HG02571 (cell line): Measurements from ENCODE around the gene JMJD6.
"Not testable (repeated sequence)": the region's sequence is repeated elsewhere in the genome, so short reads cannot be mapped to it uniquely, and the experiment has no call there.

Experiments used
- ATAC-seq: cut with Tn5 transposase; IDR thresholded peaks from one replicate; pipeline ENCODE4 v1.9.1; 2021; ENCODE audit warnings: mild to moderate bottlenecking, moderate library complexity; ENCODE audit not compliant: unreplicated experiment

Gene JMJD6

DNA sequence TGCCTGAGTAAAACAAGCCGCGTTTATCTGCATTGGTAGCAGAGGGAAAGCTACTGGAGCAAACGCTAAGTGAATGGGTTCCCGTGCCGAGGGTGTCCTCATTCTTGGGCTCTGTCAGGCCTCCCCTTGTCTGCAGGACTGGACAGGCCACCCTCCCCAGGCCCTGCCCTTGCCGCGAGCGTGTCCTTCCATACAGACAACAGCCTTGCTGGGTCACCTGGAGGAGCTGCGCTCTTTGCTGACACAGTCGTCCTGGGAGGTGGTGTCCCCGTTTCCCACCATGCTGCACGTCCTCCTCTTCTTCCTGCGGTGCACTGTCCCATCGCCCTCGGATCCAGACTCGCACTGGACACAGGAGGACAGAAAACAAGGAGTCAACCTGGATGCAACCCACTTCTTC lies 7.9 kb downstream of the JMJD6 start:
- ATAC-seq, result no peak

DNA sequence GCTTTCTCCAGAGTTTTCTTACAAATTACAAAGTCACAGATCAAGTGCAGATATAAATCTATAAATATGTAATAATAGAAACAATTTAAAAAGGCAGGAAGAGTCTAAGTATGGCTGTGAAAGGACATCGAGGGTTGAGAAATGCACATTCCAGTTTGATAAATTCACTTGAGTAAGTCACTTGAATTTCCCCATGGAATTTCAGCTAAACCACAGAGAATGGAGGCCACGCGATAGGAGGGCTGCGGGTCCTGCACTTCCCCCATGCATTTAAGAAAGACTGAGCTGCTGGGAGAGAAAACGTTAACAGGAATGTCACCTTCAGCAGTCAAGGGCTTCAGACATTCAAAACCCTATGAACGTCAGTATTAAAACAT lies 9.6 kb downstream of the JMJD6 start:
- ATAC-seq, result no peak

DNA sequence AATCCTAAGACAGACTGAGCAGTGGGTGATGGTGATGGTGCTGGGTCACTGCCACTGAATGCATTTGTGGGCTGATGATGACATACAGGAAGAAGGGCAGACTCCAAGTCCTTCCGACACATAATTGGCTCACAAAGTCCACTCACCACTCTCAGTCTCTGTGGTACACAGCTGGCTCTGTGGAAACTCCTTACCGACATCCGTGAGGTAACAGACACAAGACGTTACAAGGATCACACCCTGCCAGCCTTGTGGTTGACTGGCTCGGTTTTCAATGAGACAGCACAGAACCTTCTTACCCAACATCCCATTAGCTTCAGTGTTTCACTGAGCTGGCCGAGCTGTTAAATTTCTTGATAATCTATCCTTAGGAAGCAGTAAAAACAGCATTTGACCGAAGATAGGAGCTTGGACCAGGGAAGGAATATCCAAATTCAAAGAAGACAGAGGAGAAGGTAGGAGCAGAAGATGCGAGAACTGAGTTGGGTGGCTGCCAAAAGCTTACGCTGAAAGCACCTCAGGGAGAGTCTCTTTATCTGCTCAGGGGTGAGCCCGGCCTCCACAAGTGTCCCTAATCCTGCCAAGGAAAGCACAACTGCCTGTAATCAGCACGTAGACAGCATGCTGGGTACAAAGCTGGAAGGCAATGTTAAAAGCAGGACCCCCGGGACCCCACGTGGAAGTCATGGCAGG lies 10.1 kb downstream of the JMJD6 start:
- ATAC-seq, result no peak

DNA sequence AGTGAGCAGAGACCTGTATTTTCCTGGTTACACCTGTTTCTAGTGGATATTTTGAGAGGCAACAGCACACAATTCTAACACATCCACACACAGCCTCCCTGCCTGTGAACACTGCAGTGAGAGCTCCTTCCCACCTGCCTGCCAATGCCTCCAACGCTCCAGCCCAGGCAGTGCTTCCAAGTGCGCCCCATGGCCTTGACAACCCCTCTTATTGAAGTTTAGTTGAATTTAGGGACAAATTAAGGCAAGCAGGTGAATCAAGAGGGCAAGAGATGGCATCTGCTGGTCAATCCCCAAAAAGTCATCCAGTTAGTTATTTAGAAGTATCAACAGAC lies 10.9 kb downstream of the JMJD6 start:
- no peak for ATAC-seq

DNA sequence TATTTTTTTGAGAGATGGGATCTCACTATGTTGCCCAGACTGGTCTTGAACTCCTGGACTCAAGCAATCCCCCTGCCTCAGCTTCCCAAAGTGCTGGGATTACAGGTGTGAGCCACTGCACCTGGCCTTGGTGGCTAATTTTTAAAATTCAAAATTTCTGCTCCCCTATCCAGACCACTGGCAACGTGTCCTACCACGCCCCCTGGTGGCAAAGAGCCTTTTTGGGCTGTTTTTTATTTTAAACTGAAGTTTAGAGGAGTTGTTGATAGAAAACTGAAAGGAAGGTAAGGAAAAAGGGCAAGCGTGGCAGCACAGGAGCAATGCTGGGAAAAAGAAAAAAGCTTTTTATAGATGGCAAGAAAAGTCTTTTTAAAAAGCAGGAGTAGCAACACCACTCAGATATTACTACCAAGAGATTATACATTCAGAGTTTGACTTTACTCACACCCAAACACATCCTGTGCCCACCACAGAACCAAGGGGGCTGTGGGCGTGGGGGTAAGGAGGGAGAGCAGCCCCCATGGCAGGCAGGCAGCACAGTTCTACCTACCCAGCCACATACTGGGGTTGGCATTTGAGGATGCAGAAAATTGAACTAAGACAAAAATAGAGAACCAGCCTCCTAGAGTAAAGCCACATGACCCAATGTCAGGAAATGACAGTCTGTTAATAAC lies 11.4 kb downstream of the JMJD6 start:
- ATAC-seq, result no peak

DNA sequence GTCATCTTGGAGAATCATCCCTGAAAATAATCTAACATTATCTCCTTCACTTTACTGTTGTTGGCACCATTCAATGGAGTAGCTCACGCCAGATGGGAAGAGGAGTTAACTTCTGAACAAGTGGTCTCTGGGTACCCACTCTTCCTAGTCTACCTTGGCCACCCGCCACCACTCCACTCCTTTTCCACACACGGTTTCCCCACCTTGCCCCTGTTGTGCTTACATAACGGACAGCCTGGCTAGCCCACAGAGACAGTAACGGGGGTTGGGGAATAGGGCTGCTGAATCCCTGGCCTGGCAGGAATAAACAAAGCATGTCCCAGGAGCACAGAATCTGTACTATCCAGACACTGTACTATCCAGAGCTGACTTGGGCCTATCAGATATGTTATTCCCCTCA lies 12.1 kb downstream of the JMJD6 start:
- no peak for ATAC-seq

DNA sequence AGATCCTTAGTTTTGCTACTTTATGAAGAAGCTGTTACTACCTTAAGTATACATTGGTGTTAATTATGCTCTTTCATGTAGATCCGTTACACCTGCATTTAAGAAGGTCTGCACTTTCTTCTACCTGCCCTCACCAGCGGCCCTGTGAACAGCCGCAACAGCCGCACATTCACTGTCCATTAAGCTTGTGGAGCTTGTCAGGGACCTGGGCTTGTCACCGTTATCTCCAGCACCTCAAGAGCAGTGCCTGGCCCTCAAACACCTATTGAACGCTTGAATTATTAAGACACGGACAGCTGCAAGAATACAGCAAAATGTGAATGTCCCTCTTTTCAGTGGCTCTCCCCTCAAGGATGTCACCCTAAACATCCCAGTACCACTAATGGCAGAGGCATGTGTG lies 12.6 kb downstream of the JMJD6 start:
- ATAC-seq, result no peak

DNA sequence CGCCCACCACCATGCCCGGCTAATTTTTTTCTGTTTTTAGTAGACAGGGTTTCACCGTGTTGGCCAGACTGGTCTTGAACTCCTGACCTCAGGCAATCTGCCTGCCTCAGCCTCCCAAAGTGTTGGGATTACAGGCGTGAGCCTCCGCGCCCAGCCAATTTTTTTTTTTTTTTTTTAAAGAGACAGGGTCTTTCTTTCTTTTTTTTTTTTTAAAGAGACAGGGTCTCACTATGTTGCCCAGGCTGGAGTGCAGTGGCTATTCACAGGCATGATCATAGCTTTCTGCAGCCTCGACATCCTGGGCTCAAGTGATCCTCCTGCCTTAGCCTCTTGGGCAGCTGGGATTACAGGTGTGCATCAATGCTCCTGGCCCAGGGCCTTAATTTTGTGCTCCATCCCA lies 14.1 kb downstream of the JMJD6 start:
- not testable (repeated sequence) for ATAC-seq

DNA sequence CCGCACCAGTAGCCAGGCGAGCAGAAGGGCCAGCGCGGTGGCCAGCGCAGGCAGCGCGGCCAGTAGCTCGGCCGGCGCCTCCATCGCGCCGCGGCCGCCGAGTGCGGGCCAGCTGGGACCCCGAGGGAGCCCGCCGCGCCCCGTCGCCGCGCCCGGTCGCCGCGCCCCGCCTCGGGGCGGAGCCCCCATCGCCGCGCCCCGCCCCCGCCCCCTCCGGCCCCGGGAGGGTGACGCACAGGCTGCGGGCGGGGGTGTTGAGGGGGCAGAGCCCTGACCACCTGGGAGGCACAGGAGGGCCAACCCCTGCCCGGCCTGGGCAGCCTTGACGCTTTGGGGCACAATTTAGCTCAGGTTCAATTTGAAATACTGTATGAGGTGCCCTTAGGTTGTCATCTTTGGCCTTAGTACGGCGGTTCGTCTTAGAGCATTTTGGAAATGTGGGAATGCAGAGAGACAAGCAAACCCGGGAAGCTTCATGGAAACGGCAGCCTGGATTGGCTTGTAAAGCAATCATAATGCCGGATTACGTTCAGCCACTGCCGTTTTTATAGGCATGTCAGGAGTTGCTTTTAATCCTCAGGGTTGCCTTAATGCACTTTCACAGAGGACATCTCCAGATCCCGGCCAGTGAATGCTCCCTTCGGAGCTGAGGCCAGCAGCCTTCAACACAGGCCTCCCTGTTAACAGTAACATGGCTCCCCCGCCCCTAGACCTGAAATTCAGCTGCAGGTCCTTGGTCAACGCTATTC lies 15.4 kb downstream of the JMJD6 start, which contains the start of gene MXRA7:
TSS of gene MXRA7 (minus strand) at position 103 of the 749 bp plus-strand sequence. CDS start at position 84, 19 bp downstream.
- no peak for ATAC-seq

DNA sequence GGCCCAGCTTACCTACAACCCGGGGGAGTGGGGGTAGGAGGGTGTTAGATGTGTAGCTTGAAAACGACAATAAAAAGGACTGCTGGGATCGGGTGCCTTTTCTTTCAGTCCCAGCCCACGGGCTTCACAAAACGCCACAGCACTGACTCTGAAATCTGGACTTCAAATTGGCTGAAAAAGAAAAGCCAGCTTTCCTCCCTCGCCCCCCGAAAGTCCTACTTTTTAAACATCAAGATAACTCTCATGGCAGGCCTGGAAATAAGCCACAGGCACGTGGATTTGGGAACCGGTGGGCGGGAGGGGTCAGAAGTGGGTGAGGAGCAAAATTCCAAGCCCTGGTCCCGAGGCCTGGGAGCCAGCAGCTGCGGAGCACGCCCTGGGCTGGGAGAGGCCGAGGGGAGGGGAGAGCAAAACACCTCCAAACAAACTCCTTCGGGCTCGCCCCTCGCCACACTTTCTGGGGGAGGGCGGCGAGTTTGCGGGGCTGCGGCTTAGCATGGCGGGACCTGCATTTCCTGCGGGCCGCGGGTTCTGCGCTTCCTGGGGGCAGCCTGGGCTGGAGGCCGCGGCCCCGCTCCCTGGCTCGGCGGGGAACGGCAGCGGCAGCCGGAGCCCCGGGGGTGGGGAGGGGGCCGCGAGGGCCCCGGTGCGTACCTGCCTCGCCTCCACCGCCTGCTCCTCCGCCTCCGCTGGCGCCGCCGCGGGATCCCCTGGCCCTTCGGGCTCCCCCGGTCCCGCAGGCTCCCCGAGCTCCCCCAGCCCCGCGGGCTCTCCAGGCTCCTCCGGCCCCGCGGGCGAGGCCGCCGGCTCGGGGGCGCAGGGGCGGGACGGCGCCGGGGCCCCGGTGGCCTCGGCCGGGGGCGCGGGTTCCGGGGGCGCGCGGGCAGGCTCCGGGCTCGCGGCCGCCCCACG lies 16.2 kb downstream of the JMJD6 start:
- not testable (repeated sequence) for ATAC-seq

DNA sequence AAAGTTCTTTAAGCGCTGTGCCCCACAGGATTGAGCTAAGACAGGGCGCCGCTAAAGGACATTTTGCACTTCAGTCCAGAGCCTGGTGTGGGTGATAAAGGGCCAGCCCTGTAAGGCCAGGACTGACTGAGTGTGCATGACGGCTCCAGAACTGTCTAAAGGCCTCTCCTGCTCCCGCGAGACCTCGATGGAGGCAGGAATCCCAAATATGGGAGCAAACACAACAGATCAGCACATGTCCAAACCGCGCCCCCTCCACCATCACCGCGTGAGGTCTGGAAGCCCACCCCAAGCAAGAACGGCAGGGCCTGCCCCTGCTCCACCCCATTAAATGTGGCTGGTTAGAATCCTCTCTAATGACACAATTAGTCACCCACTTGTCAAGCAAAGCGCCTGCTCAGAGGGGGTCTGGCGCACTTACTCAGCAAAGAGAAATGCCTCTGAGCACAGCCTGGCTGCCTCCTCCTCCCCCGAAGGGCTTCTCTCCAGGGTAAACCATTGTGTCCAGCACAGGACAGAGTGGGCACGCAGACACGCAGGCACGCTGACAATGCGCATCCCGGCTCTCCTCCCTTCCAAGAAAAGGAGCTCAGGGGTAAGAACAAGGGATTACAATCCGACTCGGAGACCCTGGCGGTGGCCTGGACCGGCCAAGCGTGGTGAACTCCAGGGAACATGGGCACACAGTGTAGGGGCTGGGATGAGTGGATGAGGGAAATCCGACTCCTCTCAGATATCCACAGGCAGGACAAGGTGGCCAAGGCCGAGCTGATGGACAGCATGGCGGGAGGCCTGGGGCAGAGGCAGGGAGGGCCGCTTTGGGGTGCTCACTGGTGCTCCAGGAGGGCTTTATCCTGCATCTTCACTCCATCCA lies 17.1 kb downstream of the JMJD6 start:
- no peak for ATAC-seq

DNA sequence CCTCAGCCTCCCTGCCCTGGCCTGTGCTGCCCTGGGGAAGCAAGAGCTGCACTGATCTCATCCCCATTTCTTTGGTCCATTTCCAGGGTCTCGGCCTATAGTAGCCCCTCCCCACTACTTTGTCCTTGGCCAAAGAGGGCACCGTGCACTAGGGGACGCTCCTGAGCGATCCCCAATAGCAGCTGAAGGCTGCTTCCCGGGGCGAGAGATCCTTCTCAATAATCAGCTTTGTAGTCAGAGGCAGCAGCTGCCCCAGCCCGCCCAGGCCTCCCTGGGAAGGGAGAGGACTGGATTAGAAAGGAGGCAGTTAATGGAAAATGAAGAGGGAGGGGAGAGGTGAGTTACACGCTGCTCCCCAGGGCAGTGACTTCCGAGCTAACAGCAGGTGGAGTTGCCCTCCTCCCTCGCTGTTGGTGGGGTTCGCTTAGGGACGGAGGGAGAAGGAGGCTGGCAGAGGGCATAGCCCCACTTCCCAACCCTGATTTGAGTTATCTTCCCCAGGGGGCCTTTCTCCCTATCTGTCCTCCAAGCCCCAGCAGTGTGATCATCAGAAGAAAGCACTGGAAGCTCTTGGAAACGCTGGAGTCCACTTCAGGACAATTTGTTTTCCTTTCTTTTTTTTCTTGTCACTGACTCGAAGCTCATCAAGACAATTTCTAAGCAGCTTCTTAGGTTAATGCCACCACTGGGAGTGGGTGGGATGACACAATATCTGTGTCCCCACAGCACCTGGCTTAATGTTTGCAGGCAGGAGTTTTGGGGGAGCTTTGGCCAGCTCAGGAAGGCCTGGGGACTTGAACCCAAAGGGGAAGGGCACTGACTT lies 18.2 kb downstream of the JMJD6 start:
- ATAC-seq, result no peak

DNA sequence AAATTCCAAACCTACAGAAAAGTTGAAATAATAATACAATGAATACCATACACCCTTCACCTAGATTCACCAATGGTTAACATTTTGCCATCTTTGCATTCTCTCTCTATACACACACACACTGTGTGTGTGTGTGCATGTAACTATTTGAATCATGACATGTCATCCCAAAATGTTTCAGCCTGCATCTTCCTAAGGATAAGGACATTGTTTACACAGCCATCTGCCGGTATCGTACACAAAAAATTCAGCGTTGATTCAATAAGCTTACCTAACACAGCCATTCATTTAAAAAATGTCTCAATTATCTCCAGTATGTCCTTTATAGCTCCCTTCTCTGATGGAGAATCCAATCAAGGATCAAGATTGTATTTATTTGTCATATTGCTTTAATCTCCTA lies 19.6 kb downstream of the JMJD6 start:
- no peak for ATAC-seq

DNA sequence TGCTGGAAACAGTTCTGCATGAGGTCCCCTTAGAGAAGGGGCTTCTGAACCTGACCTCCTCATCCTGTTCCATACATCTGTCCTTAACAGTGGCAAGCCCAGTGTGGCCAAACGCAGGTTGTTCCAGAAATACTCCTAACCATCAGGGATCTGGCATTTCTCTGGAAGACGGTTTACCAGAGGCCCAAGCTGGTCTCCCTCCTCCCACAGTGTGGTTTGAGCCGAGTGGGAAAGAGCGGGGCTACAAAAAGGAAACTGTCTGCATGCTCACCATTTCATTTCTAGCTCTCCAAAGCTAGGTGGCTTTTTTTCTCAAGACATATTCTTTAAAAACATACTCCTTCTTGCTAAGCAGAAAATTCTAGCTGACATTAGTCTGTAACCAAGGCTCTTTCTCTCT lies 21.6 kb downstream of the JMJD6 start:
- no peak for ATAC-seq

DNA sequence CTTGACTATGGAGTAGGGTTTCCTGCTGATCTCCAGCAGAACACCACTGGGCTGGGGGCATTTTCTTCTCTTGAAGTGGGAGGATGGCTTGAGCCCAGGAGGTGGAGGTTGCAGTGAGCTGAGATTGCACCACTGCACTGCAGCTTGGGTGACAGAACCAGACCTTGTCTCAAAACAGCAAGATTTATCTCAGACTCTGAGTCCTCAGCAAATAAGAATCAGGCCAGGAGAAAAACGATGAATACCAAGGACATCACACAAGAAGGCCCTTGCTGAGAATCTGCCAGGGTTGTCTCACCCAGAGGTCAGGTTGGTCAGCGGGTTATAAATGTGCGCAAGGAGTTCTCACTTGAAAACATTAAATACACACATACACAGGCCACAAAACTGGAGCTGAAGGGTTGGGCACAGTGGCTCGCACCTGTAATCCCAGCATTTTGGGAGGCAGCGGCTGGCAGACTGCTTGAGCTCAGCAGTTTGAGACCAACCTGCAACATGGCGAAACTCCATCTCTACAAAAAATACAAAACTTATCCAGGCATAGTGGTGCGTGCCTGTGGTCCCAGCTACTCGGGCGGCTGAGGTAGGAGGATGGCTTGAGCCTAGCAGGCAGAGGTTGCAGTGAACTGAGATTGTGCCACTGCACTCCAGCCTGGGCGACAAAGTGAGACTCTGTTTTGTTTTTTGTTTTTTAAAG lies 23.3 kb downstream of the JMJD6 start:
- no peak for ATAC-seq

DNA sequence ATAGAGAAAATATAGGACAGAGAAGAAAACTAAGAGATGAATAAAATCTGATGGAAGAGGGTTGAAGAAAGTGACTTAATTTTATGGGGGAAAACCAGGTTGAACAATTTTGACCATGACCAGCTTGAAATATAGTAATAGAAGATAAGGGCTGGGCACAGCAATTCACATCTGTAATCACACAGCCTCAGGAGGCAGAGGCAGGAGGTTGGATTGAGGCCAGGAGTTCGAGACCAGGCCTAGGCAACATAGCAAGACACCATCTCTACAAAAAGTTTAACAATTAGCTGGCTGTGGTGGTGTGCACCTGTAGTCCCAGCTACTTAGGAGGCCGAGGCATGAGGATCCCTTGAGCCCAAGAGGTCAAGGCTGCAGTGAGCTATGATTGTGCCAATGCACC lies 24.3 kb downstream of the JMJD6 start:
- ATAC-seq, result no peak

DNA sequence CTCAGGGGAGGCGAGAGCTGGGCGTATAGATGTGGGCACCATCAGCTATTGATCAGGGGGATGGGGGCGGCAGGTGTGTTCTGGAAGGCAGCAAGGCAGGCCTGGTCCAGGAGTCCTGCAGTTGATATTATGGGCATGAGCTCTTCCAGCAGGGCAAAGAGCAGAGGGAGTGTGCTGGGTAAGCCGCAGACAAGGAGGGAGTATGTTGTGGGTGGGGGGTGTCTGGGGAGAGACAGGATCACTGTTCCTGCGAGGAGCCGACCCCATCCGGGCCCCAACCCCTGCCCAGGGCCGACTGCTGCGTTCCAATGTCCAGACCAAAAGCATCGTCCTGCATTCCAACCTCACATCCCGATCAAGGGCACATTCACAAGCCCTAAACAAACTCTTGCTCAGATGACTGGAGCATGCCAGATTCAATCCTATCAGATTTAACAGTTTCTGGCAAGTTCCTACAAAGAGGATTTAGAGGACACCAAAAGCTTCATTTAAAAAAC lies 24.9 kb downstream of the JMJD6 start:
- ATAC-seq, result no peak
